B cell (primary cell): ENCODE data around the gene MAD1L1. TPM values are rescaled to one million over a fixed set of nuclear protein-coding genes. Genes with fewer than 3 reads are reported as not detected.

Source experiments
- ATAC-seq: fragments of 200-7000 bp; cut with Tn5 transposase; one replicate; pipeline ENCODE4 v1.10.0; 2021; ENCODE audit warnings: low read depth, mild to moderate bottlenecking, moderate number of reproducible peaks, moderate library complexity
- CTCF ChIA-PET: fragments of 350-600 bp; sonication (Branson Sonifier 250); formaldehyde crosslinking; loops from one replicate; lab custom pipeline; 2021; ENCODE audit warnings: antibody characterized with exemption, inconsistent platforms; lab: Charles Lee
- POLR2A ChIA-PET: fragments of 350-600 bp; sonication (Branson Sonifier 250); formaldehyde crosslinking; loops from one replicate; lab custom pipeline; 2021; ENCODE audit warnings: antibody characterized with exemption; lab: Charles Lee
- DNase-seq: peaks from one replicate; pipeline ENCODE4 v3.0.0; 2013
- H2AFZ ChIP-seq: 2 replicates; pipeline ENCODE4 v1.6.1; 2012; ENCODE audit warnings: mild to moderate bottlenecking, low read depth, low read length; ENCODE audit not compliant: insufficient read depth, poor library complexity, severe bottlenecking
- H3K27ac ChIP-seq, 2 donors: 1 replicate in 1 of 2; 2 replicates in 1 of 2; pipeline ENCODE4 v1.5.1; 2012 to 2013; ENCODE audit warnings: low read length in 2 of 2, mild to moderate bottlenecking in 2 of 2, moderate library complexity in 1 of 2
- H3K27me3 ChIP-seq, 4 experiments: fragments of 200-600 bp in 1 of 4; sonication (generic) in 1 of 4; replicated peaks in 1 of 4; 1 replicate in 2 of 4; 2 replicates in 2 of 4; pipeline versions ENCODE4 v1.6.1 to v1.7.0; 2013 to 2016; ENCODE audit warnings: low read length in 3 of 4, mild to moderate bottlenecking in 2 of 4, mixed read lengths in 1 of 4, moderate library complexity in 1 of 4; ENCODE audit not compliant: insufficient read depth in 4 of 4, control insufficient read depth in 3 of 4; ENCODE audit errors: control extremely low read depth in 1 of 4
- H3K36me3 ChIP-seq, 2 experiments: replicated peaks in 1 of 2; 1 replicate in 1 of 2; 2 replicates in 1 of 2; pipeline versions ENCODE4 v1.6.1 to v1.7.1; 2013; ENCODE audit warnings: low read length in 1 of 2; ENCODE audit not compliant: insufficient read depth in 2 of 2, control insufficient read depth in 1 of 2; ENCODE audit errors: control extremely low read depth in 1 of 2, extremely low read depth in 1 of 2
- H3K4me1 ChIP-seq, 2 donors: fragments of 200-600 bp in 1 of 2; sonication (generic) in 1 of 2; 1 replicate in 1 of 2; 2 replicates in 1 of 2; pipeline versions ENCODE4 v1.5.1 to v1.6.1; 2013 to 2017; ENCODE audit warnings: low read length in 2 of 2; ENCODE audit not compliant: control insufficient read depth in 2 of 2, insufficient read depth in 2 of 2
- H3K4me2 ChIP-seq: replicated peaks from 2 replicates; pipeline ENCODE3; 2012; ENCODE audit warnings: mild to moderate bottlenecking, low read depth, low read length; ENCODE audit not compliant: poor library complexity, severe bottlenecking
- H3K4me3 ChIP-seq, 5 experiments: fragments of 200-600 bp in 1 of 5; sonication (generic) in 1 of 5; 1 replicate in 3 of 5; 2 replicates in 2 of 5; pipeline versions ENCODE4 v1.5.1 to v1.7.0; 2011 to 2016; ENCODE audit warnings: low read length in 4 of 5, mild to moderate bottlenecking in 4 of 5, low read depth in 2 of 5, control low read depth in 1 of 5, moderate library complexity in 1 of 5; ENCODE audit not compliant: insufficient read depth in 1 of 5; ENCODE audit errors: control extremely low read depth in 1 of 5, extremely low read depth in 1 of 5
- H3K79me2 ChIP-seq: fragments of 200-600 bp; sonication (generic); one replicate; pipeline ENCODE4 v1.6.0; 2016; ENCODE audit warnings: low read length; ENCODE audit not compliant: control insufficient read depth, insufficient read depth
- H3K9ac ChIP-seq: fragments of 200-600 bp; sonication (generic); 2 replicates; pipeline ENCODE4 v1.6.1; 2017; ENCODE audit warnings: mild to moderate bottlenecking, low read length, moderate library complexity
- H3K9me3 ChIP-seq, 3 donors: one replicate each; pipeline versions ENCODE4 v1.6.1 to v1.7.1; 2013; ENCODE audit warnings: low read length in 2 of 3; ENCODE audit not compliant: control insufficient read depth in 2 of 3, insufficient read depth in 1 of 3; ENCODE audit errors: control extremely low read depth in 1 of 3
- H4K20me1 ChIP-seq: 2 replicates; pipeline ENCODE4 v1.6.0; 2012; ENCODE audit warnings: mild to moderate bottlenecking, low read length; ENCODE audit not compliant: insufficient read depth, control insufficient read depth, poor library complexity, severe bottlenecking
- H3K27ac Mint-ChIP-seq: one replicate; pipeline ENCODE4 v1.8.0; 2021; ENCODE audit warnings: mixed read lengths
- H3K27me3 Mint-ChIP-seq: one replicate; pipeline ENCODE4 v1.8.0; 2021; ENCODE audit warnings: mixed read lengths
- H3K4me1 Mint-ChIP-seq: one replicate; pipeline ENCODE4 v1.8.0; 2021; ENCODE audit warnings: mixed read lengths
- H3K4me3 Mint-ChIP-seq: one replicate; pipeline ENCODE4 v1.8.0; 2021; ENCODE audit warnings: mixed read lengths
- H3K9me3 Mint-ChIP-seq: one replicate; pipeline ENCODE4 v1.8.0; 2022; ENCODE audit warnings: mixed read lengths; ENCODE audit not compliant: insufficient read depth
- CTCF ChIP-seq: fragments of 200-600 bp; IDR thresholded peaks from one replicate; pipeline ENCODE4 v1.8.0; 2022; ENCODE audit warnings: antibody characterized with exemption, mild to moderate bottlenecking
- EZH2 ChIP-seq: IDR thresholded peaks from 2 replicates; pipeline ENCODE4 v1.6.1; 2012; ENCODE audit warnings: borderline replicate concordance, low read depth, mild to moderate bottlenecking, moderate library complexity, low read length; ENCODE audit not compliant: insufficient read depth, poor library complexity, severe bottlenecking
- WGBS: methylation state at CpG from one replicate; pipeline ENCODE4 v1.1.5; 2013; ENCODE audit warnings: missing lambda C conversion rate; ENCODE audit not compliant: insufficient coverage; 5-methylcytosine and 5-hydroxymethylcytosine counted together
- intact Hi-C: fragments of 100-400 bp; cut with micrococcal nuclease; formaldehyde crosslinking; loops from one replicate; pipeline ENCODE4 v1.10.0; 2022
- polyA plus RNA-seq: library from polyadenylated mRNA; depleted of rRNA; stranded (reverse); fragments of >200 nt; gene quantifications from 2 replicates; pipeline ENCODE4 v1.2.3, GENCODE V29; 2012
- total RNA-seq, 2 donors: library from RNA; stranded (reverse); fragments of 120-200 nt in 1 of 2; gene quantifications; 1 replicate in 1 of 2; 2 replicates in 1 of 2; pipeline versions ENCODE4 v1.2.3 to v1.2.4, GENCODE V29; 2013 to 2022

The MAD1L1 gene
- total and polyA plus RNA-seq, 2 donors (not counting 1 experiment from before 2014, with no cell fraction given) = 86.7 to 110 TPM

GRCh38 chr7:1894906-1895663 is 337.7 kb downstream of the MAD1L1 start:
- no peaks in the 10 kb centered on the region for H3K9me3 Mint-ChIP-seq
- no peak overlapping the region for H3K27ac Mint-ChIP-seq
- Histone ChIP-seq H3K79me2 (peaks cover 8% of the 10 kb centered on the region), H3K4me1 (no peaks in the 10 kb centered on the region), H3K27me3 (no peaks in the 10 kb centered on the region), H3K9ac (no peak overlapping the region), H3K9me3 (no peaks in the 10 kb centered on the region), H4K20me1 (peaks cover 40% of the 10 kb centered on the region), H3K36me3 (peaks cover 0 to 41% of the 10 kb centered on the region in 2 experiments), H3K27ac (no peak overlapping the region), H2AFZ (no peak overlapping the region), H3K4me3 (no peak overlapping the region), H3K4me2 (no peak overlapping the region)
- no peak for TF ChIP-seq CTCF
- TF ChIP-seq EZH2 = no peak
- H3K27me3 Mint-ChIP-seq = no peaks in the 10 kb centered on the region
- DNase-seq = no peak
- no peaks in the 10 kb centered on the region for H3K4me1 Mint-ChIP-seq
- 97% methylated on average over 15 of the region's 15 CpGs for WGBS
- no peak overlapping the region for H3K4me3 Mint-ChIP-seq
- intact Hi-C loops = no loop called here
- ChIA-PET POLR2A (no interaction called here), CTCF (no interaction called here)
- ATAC-seq = no peak

- Histone ChIP-seq H3K27ac (no peak overlapping the region), H3K36me3 (peaks cover 0 to 41% of the 10 kb centered on the region in 2 experiments), H4K20me1 (peaks cover 37% of the 10 kb centered on the region), H3K79me2 (peaks cover 8% of the 10 kb centered on the region), H3K9ac (no peak overlapping the region), H3K9me3 (no peaks in the 10 kb centered on the region), H3K27me3 (no peaks in the 10 kb centered on the region), H3K4me1 (no peaks in the 10 kb centered on the region), H2AFZ (no peak overlapping the region), H3K4me2 (no peak overlapping the region), H3K4me3 (no peak overlapping the region)
- Mint-ChIP-seq H3K4me3 (no peak overlapping the region), H3K27me3 (no peaks in the 10 kb centered on the region), H3K9me3 (no peaks in the 10 kb centered on the region), H3K4me1 (no peaks in the 10 kb centered on the region), H3K27ac (no peak overlapping the region)
- no peak for DNase-seq
- ATAC-seq = no peak
- ChIA-PET POLR2A (no interaction called here), CTCF (no interaction called here)
- 94% methylated on average over 6 of the region's 9 CpGs for WGBS
- intact Hi-C loops = no loop called here
- TF ChIP-seq EZH2 = no peak
- no peak for TF ChIP-seq CTCF
Measured at GRCh38 chr7:1894313-1894900, 338.3 kb downstream of the MAD1L1 start.
